ENCODE results near the gene GPX7. TPM values are rescaled to one million over a fixed set of nuclear protein-coding genes. Genes with fewer than 3 reads are reported as not detected.

Gene GPX7
- total and polyA plus RNA-seq, 2 of the 4 experiments (the other 2 are of a cell fraction): 3.4 to 3.8 TPM

DNA sequence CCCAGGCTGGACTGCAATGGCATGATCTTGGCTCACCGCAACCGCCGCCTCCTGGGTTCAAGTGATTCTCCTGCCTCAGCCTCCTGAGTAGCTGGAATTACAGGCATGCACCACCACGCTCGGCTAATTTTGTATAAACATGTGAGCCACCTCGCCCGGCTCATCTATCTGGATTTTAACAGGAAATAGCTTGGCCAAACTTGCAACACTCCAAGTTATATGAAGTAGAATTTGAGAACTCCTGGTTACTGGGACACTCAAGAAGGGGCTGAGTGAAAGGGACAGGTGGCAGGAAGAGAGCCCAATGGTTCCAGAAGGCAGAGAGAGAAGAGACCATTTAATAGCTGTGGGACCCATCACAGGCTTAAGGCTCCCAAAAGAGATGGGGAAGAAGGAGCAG, 2.9 kb upstream of the GPX7 start:
- H3K79me1 ChIP-seq (ENCODE audit: low read depth in 1 of 2, low read length in 2 of 2): no peaks in the 10 kb centered on the region

More for the DNA sequence above, 2.9 kb upstream of the GPX7 start:
- no peaks in the 10 kb centered on the region for H3K9me3 ChIP-seq (ENCODE audit: control insufficient read depth, insufficient read depth, low read length)
- H3K27me3 ChIP-seq (ENCODE audit: control insufficient read depth, insufficient read depth, low read length): peaks cover 22% of the 10 kb centered on the region
- ATAC-seq (ENCODE audit: low read depth): no peak
- no peak overlapping the region for H4K8ac ChIP-seq (ENCODE audit: low read depth in 2 of 2, low read length in 2 of 2)
- H3K9me1 ChIP-seq (ENCODE audit: insufficient read depth, low read length): peaks cover 7% of the 10 kb centered on the region
- no peak overlapping the region for H3K14ac ChIP-seq (replicated peaks; ENCODE audit: low read depth, low read length)
- no peak overlapping the region for H3K4ac ChIP-seq (ENCODE audit: low read depth, low read length)
- CTCF ChIA-PET: no interaction called here
- no peak overlapping the region for H2AK5ac ChIP-seq (ENCODE audit: low read depth, low read length)
- H2AFZ ChIP-seq (replicated peaks; ENCODE audit: low read length, poor library complexity): no peak overlapping the region
- 77% methylated on average over 5 of the region's 7 CpGs; no CpG with 5 or more reads in 1 of the 2 experiments for WGBS, 2 experiments (ENCODE audit: extremely low coverage in 2 of 2, insufficient read length in 1 of 2)
- H3K23ac ChIP-seq (ENCODE audit: low read depth, low read length): no peak overlapping the region
- DNase-seq: no peak
- H4K5ac ChIP-seq (ENCODE audit: low read depth, low read length): no peak overlapping the region
- no peak overlapping the region for H3K18ac ChIP-seq (ENCODE audit: low read depth, low read length)
- POLR2A ChIA-PET (ENCODE audit: unreplicated experiment): no interaction called here
- H2BK120ac ChIP-seq (ENCODE audit: low read depth, low read length): no peak overlapping the region
- H3K4me1 ChIP-seq (ENCODE audit: control insufficient read depth, insufficient read depth, low read length): peaks cover 4% of the 10 kb centered on the region; the same call in 1 of the 2 replicates
- no peak overlapping the region for H3K4me3 ChIP-seq (ENCODE audit: insufficient read depth, low read depth, low read length)
- H3K56ac ChIP-seq (ENCODE audit: extremely low read depth, insufficient read depth, low read length): no peak overlapping the region
- no peak overlapping the region for H3K27ac ChIP-seq (ENCODE audit: insufficient read depth, low read length)
- H2BK20ac ChIP-seq (ENCODE audit: low read depth, low read length): no peak overlapping the region
- no TSS peak for BruUV-seq (replicated peaks)
- no peaks in the 10 kb centered on the region for H3K36me3 ChIP-seq (ENCODE audit: control insufficient read depth, insufficient read depth, low read length)
- H4K91ac ChIP-seq (ENCODE audit: insufficient read depth, low read depth, low read length): no peak overlapping the region
- in situ Hi-C loops (cut with MboI; ENCODE audit: low sequenced_read_pairs): no loop called here
- no peak for TF ChIP-seq CHD1 (IDR thresholded peaks at IDR 0.05; ENCODE audit: low read depth, low read length)
- TF ChIP-seq MAFK (IDR thresholded peaks at IDR 0.05; ENCODE audit: low read depth, low read length): no peak
- TF ChIP-seq NFE2L2 (IDR thresholded peaks at IDR 0.05; ENCODE audit: low read depth, low read length): no peak
- TF ChIP-seq, protein P1, sequence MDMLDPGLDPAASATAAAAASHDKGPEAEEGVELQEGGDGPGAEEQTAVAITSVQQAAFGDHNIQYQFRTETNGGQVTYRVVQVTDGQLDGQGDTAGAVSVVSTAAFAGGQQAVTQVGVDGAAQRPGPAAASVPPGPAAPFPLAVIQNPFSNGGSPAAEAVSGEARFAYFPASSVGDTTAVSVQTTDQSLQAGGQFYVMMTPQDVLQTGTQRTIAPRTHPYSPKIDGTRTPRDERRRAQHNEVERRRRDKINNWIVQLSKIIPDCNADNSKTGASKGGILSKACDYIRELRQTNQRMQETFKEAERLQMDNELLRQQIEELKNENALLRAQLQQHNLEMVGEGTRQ (IDR thresholded peaks at IDR 0.05; ENCODE audit: low read depth, low read length): no peak
- no peak for TF ChIP-seq RCOR1 (IDR thresholded peaks at IDR 0.05; ENCODE audit: insufficient replicate concordance, low read length)
- TF ChIP-seq FOS (IDR thresholded peaks at IDR 0.05; ENCODE audit: low read depth, low read length): no peak
- no peak for TF ChIP-seq RFX5 (IDR thresholded peaks at IDR 0.05; ENCODE audit: low read depth, low read length)
- TF ChIP-seq MAZ (IDR thresholded peaks at IDR 0.05; ENCODE audit: borderline replicate concordance, low read depth, low read length): no peak
- no peak for TF ChIP-seq RAD21 (IDR thresholded peaks at IDR 0.05; ENCODE audit: low read length)
- TF ChIP-seq, protein P2, sequence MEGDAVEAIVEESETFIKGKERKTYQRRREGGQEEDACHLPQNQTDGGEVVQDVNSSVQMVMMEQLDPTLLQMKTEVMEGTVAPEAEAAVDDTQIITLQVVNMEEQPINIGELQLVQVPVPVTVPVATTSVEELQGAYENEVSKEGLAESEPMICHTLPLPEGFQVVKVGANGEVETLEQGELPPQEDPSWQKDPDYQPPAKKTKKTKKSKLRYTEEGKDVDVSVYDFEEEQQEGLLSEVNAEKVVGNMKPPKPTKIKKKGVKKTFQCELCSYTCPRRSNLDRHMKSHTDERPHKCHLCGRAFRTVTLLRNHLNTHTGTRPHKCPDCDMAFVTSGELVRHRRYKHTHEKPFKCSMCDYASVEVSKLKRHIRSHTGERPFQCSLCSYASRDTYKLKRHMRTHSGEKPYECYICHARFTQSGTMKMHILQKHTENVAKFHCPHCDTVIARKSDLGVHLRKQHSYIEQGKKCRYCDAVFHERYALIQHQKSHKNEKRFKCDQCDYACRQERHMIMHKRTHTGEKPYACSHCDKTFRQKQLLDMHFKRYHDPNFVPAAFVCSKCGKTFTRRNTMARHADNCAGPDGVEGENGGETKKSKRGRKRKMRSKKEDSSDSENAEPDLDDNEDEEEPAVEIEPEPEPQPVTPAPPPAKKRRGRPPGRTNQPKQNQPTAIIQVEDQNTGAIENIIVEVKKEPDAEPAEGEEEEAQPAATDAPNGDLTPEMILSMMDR (conservative IDR thresholded peaks at IDR 0.05; ENCODE audit: low read depth, low read length): no peak
- TF ChIP-seq, protein P3, sequence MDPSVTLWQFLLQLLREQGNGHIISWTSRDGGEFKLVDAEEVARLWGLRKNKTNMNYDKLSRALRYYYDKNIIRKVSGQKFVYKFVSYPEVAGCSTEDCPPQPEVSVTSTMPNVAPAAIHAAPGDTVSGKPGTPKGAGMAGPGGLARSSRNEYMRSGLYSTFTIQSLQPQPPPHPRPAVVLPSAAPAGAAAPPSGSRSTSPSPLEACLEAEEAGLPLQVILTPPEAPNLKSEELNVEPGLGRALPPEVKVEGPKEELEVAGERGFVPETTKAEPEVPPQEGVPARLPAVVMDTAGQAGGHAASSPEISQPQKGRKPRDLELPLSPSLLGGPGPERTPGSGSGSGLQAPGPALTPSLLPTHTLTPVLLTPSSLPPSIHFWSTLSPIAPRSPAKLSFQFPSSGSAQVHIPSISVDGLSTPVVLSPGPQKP (IDR thresholded peaks at IDR 0.05; ENCODE audit: borderline replicate concordance, low read depth, low read length): no peak
- no peak for TF ChIP-seq CEBPB (IDR thresholded peaks at IDR 0.05; ENCODE audit: low read depth, low read length)
- no peak for TF ChIP-seq MXI1 (IDR thresholded peaks at IDR 0.05; ENCODE audit: borderline replicate concordance, low read depth, low read length)
- no peak for TF ChIP-seq BHLHE40 (IDR thresholded peaks at IDR 0.05; ENCODE audit: low read depth, low read length)
- TF ChIP-seq SMC3 (IDR thresholded peaks at IDR 0.05; ENCODE audit: low read depth, low read length): no peak
- no peak for TF ChIP-seq POLR2A (IDR thresholded peaks at IDR 0.05; ENCODE audit: low read depth, low read length)
- dilution Hi-C loops (cut with HindIII; ENCODE audit: low sequenced_read_pairs, unreplicated experiment): no loop called here
- no peak overlapping the region for H2BK5ac ChIP-seq (ENCODE audit: low read depth, low read length, poor library complexity, severe bottlenecking)
- no peak overlapping the region for H3K9ac ChIP-seq (ENCODE audit: low read depth, low read length)
- no peak overlapping the region for H2AK9ac ChIP-seq (replicated peaks; ENCODE audit: low read depth, low read length, poor library complexity)
- H4K20me1 ChIP-seq (ENCODE audit: insufficient read depth, low read length): no peaks in the 10 kb centered on the region
- H2BK15ac ChIP-seq (ENCODE audit: low read depth, low read length): no peak overlapping the region
- no peak overlapping the region for H3K4me2 ChIP-seq (ENCODE audit: low read depth, low read length)
- intact Hi-C loops (cut with micrococcal nuclease): no loop called here
